OCI-LY3 (cell line): ENCODE data around the gene IER5L.

Source experiments
- H2AFZ ChIP-seq: fragments of 200-600, 300-600 bp; shearing (Covaris generic); 2 replicates; pipeline ENCODE4 v1.6.0; 2014; ENCODE audit warnings: antibody characterized with exemption, low read depth, low read length
- H3K27ac ChIP-seq: fragments of 200-600, 300-600 bp; sonication (generic); 2 replicates; pipeline ENCODE4 v1.5.1; 2014; ENCODE audit warnings: mild to moderate bottlenecking, low read length, moderate library complexity, mixed read lengths
- H3K27me3 ChIP-seq: fragments of 200-600, 300-600 bp; sonication (generic); 2 replicates; pipeline ENCODE4 v1.6.1; 2014; ENCODE audit warnings: low read depth, low read length, mixed read lengths
- H3K36me3 ChIP-seq: fragments of 200-600, 300-600 bp; sonication (generic); replicated peaks from 2 replicates; pipeline ENCODE3; 2014; ENCODE audit warnings: low read depth, low read length, mixed read lengths
- H3K4me1 ChIP-seq: fragments of 300-600, 200-600 bp; sonication (generic); 2 replicates; pipeline ENCODE4 v1.6.1; 2014; ENCODE audit warnings: low read length, mixed read lengths
- H3K4me2 ChIP-seq: fragments of 200-600, 300-600 bp; sonication (generic); 2 replicates; pipeline ENCODE4 v1.6.1; 2014; ENCODE audit warnings: low read length, mixed read lengths
- H3K4me3 ChIP-seq: fragments of 300-600, 200-600 bp; sonication (generic); 2 replicates; pipeline ENCODE4 v1.5.1; 2014; ENCODE audit warnings: antibody characterized with exemption, mild to moderate bottlenecking, low read length, moderate library complexity
- H3K79me2 ChIP-seq: fragments of 300-600, 200-600 bp; shearing (Covaris generic); 2 replicates; pipeline ENCODE4 v1.6.1; 2014; ENCODE audit warnings: mild to moderate bottlenecking, low read length, mixed read lengths
- H3K9ac ChIP-seq: fragments of 300-600, 200-600 bp; shearing (Covaris generic); 2 replicates; pipeline ENCODE4 v1.6.0; 2014; ENCODE audit warnings: mild to moderate bottlenecking, low read length, moderate library complexity
- H3K9me3 ChIP-seq: fragments of 200-600, 300-600 bp; shearing (Covaris generic); 2 replicates; pipeline ENCODE4 v1.6.1; 2014; ENCODE audit warnings: low read length, mixed read lengths; ENCODE audit not compliant: insufficient read depth
- H4K20me1 ChIP-seq: fragments of 200-600, 300-600 bp; sonication (generic); 2 replicates; pipeline ENCODE4 v1.6.1; 2016; ENCODE audit warnings: low read length, mixed read lengths; ENCODE audit not compliant: insufficient read depth
- EZH2phosphoT487 ChIP-seq: fragments of 200-600 bp; shearing (Covaris generic); IDR thresholded peaks from 2 replicates; pipeline ENCODE4 v1.6.1; 2018; ENCODE audit warnings: antibody characterized with exemption, mixed run types, low read depth
- TF ChIP-seq, protein P1 (sequence below): fragments of 200-600, 300-600 bp; sonication (generic); IDR thresholded peaks from 2 replicates; pipeline ENCODE4 v1.5.1; 2014; ENCODE audit warnings: antibody characterized with exemption, low read length, low read depth

IER5L gene

DNA sequence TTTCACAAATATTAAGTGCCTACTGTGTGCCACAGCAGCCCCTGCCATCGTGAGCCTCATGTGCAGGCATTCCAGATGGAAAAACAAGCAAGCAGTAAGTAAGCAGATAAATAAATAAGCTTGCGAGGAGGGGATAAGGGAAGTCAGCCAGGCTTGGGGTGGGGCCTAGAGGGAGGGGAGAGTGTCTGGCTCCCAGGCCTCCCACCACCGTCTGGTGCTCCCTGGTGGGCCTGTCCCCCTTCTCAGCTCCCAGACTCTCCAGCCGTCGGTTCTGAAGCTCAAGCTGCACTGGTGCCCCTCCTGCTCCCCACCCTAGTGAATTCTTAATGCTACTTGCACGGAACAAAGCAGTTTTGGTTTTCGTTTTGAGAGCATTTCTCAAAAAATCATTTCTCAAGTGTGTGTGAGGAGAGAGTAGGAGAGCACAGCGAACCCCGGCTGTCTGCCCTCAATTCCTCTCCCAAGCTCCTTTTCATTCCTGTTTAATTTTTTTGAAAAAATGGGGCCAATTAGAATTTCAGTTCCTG lies 6.6 kb upstream of the IER5L start:
- Histone ChIP-seq H3K9me3 (no peaks in the 10 kb centered on the region), H3K27ac (no peak overlapping the region), H3K36me3 (no peaks in the 10 kb centered on the region), H3K9ac (no peak overlapping the region), H2AFZ (peak overlapping the region; percentile 69), H3K4me3 (no peak overlapping the region; the same call in 1 of the 2 replicates), H3K79me2 (no peaks in the 10 kb centered on the region), H3K27me3 (peaks cover 8% of the 10 kb centered on the region), H4K20me1 (no peaks in the 10 kb centered on the region), H3K4me2 (peak overlapping the region; percentile 41), H3K4me1 (peaks cover 8% of the 10 kb centered on the region)
- TF ChIP-seq, protein P1, sequence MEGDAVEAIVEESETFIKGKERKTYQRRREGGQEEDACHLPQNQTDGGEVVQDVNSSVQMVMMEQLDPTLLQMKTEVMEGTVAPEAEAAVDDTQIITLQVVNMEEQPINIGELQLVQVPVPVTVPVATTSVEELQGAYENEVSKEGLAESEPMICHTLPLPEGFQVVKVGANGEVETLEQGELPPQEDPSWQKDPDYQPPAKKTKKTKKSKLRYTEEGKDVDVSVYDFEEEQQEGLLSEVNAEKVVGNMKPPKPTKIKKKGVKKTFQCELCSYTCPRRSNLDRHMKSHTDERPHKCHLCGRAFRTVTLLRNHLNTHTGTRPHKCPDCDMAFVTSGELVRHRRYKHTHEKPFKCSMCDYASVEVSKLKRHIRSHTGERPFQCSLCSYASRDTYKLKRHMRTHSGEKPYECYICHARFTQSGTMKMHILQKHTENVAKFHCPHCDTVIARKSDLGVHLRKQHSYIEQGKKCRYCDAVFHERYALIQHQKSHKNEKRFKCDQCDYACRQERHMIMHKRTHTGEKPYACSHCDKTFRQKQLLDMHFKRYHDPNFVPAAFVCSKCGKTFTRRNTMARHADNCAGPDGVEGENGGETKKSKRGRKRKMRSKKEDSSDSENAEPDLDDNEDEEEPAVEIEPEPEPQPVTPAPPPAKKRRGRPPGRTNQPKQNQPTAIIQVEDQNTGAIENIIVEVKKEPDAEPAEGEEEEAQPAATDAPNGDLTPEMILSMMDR: no peak
- no peak for TF ChIP-seq EZH2phosphoT487

DNA sequence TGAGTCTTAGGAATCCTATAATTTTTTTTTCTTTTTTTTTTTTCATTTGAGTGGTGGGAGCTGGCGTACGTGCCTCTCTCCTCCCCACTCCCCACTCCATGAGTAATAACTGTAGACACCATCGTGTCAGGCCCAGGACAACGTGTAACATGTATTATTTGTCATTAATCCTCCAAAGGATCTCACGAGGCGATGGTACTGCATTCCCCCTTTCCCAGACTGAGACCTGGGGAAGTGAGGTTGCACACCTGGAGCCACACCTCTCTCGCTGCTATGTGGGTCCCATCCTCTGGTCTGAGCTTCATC lies 6.1 kb upstream of the IER5L start:
- H3K9ac ChIP-seq: no peak overlapping the region

DNA sequence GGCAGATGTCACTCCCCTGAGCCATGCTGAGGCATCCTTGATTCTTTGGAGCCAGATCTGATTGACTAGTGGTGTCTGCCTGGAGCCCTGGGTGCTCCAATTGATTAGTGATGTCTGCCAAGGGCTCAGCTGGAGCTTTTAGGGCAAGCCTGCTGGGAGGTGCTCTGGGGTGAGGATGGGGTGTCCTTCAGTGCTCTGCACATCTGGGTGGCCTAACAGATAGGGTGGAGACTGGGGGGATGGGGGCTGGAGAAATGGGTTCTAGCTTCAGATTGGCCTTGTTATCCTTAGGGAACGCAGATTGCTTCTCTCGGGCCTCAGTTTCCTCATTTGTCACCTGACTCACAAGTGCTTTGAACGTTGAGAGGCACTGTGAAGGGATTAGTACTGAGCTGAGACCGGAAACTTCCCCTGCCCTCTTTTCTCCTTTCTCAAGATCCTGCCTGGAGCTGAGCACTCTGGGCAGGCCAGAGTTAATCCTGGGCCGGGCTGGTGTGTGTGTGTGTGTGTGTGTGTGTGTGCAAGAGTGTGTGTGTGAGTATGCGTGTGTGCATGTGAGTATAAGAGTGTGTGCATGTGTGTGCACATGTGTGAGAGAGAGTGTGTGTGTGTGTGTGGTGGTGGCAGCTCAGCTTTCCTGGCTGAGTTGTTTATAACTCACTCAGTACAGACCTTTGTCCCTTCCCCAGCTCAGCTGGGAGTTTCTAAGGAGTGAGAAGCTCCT lies 5.6 kb upstream of the IER5L start:
- H4K20me1 ChIP-seq: no peaks in the 10 kb centered on the region
- TF ChIP-seq EZH2phosphoT487: no peak
- TF ChIP-seq, protein P1: no peak
- H3K27me3 ChIP-seq: peaks cover 13% of the 10 kb centered on the region
- no peaks in the 10 kb centered on the region for H3K36me3 ChIP-seq
- H3K4me3 ChIP-seq: no peak overlapping the region
- peaks cover 8% of the 10 kb centered on the region for H3K4me1 ChIP-seq
- H2AFZ ChIP-seq: no peak overlapping the region
- no peaks in the 10 kb centered on the region for H3K9me3 ChIP-seq
- H3K4me2 ChIP-seq: no peak overlapping the region
- H3K9ac ChIP-seq: no peak overlapping the region
- H3K79me2 ChIP-seq: no peaks in the 10 kb centered on the region
- H3K27ac ChIP-seq: no peak overlapping the region

More for the DNA sequence above, 6.1 kb upstream of the IER5L start:
- TF ChIP-seq EZH2phosphoT487: no peak
- TF ChIP-seq, protein P1: no peak
- no peaks in the 10 kb centered on the region for H3K36me3 ChIP-seq
- H3K4me3 ChIP-seq: no peak overlapping the region
- H2AFZ ChIP-seq: no peak overlapping the region
- H3K9me3 ChIP-seq: no peaks in the 10 kb centered on the region
- H3K27me3 ChIP-seq: peaks cover 13% of the 10 kb centered on the region
- no peaks in the 10 kb centered on the region for H4K20me1 ChIP-seq
- H3K4me1 ChIP-seq: peaks cover 8% of the 10 kb centered on the region
- no peak overlapping the region for H3K4me2 ChIP-seq
- H3K79me2 ChIP-seq: no peaks in the 10 kb centered on the region
- no peak overlapping the region for H3K27ac ChIP-seq

DNA sequence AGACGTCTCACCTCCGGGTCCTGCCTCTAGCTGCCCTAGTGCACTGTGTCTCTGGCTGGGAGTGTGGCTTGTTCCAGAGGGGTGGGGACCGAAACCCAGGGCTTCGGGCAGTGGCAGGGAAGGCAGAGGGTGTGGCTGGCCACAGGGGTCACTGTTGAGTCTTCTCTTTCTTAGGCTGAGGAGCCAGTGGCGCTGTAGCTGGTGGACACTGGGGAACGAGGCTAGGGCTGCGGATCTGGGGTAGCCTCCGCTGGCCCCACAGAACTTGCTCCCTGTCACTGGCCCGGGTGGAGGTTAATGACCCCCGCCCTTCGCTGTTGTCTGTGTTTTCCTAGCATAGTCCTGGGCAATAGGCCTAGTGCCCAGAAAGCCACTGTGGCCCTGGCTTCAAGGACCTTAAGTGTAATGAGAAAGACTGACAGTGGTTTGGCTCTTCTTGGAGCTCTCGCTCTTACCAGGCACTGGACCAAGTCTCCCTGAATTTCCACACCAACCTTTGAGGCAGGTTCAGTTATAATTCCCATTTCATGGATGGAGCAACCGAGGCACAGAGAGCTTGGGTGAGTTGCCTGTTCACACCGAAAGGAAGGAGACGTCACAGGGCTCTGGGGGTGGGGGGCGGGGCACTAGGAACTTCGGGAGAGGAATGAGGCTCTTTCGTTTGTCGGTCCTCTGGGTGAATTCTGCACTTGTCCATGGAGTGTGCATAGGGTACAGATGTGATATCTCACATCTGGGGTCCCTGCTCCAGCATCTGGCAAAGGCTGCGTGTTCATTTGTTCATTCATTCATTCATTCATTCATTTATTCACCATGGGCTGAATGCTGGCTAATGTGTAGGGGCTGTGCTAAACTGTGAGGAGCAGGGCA lies 4.8 kb upstream of the IER5L start:
- Histone ChIP-seq H3K79me2 (no peaks in the 10 kb centered on the region), H3K27ac (no peak overlapping the region), H3K27me3 (peaks cover 14% of the 10 kb centered on the region), H3K9ac (no peak overlapping the region), H3K36me3 (no peaks in the 10 kb centered on the region), H3K4me2 (no peak overlapping the region), H3K4me1 (peaks cover 8% of the 10 kb centered on the region), H4K20me1 (no peaks in the 10 kb centered on the region), H2AFZ (no peak overlapping the region), H3K9me3 (no peaks in the 10 kb centered on the region), H3K4me3 (no peak overlapping the region)
- TF ChIP-seq, protein P1: no peak; the same call in 1 of the 2 replicates
- no peak for TF ChIP-seq EZH2phosphoT487
